HepG2 (cell line): ENCODE data around the gene ASPHD1. TPM values are rescaled to one million over a fixed set of nuclear protein-coding genes. Genes with fewer than 3 reads are reported as not detected.
A peak's percentile ranks its signal among the peaks of the same experiment; 100 is the strongest.

Experiments
- ATAC-seq: fragments of 200-7000 bp; cut with Tn5 transposase; 3 replicates; pipeline ENCODE4 v1.9.1; 2020; ENCODE audit warnings: mild to moderate bottlenecking, moderate library complexity
- BruUV-seq: library from RNA; stranded (reverse); fragments of 400-500 nt; replicated peaks from 2 replicates; lab custom pipeline; 2021; lab: Mats Ljungman, UMichigan
- CTCF ChIA-PET: fragments of 300-600 bp; formaldehyde crosslinking; extraction: SDS; loops from one replicate; lab custom pipeline; 2021; ENCODE audit warnings: low total read pairs, inconsistent platforms, low intra/inter-chr PET ratio; lab: Yijun Ruan, JAX
- POLR2A ChIA-PET: fragments of 350-600 bp; sonication (Branson Sonifier 250); formaldehyde crosslinking; loops from one replicate; lab custom pipeline; 2020; ENCODE audit warnings: antibody characterized with exemption, inconsistent platforms; lab: Yijun Ruan, JAX
- DNase-seq: peaks from one replicate; pipeline ENCODE4 v3.0.0-alpha.2; 2015; ENCODE audit warnings: low spot score
- FAIRE-seq: peaks from 3 replicates; lab custom pipeline; 2011; peaks lifted over from hg19 to GRCh38; lab: Jason Lieb, UNC
- H2AFZ ChIP-seq: one replicate; pipeline ENCODE4 v1.6.1; 2011; ENCODE audit warnings: low read length, inconsistent platforms
- H3K27ac ChIP-seq: fragments of 300-600 bp; 3 replicates; pipeline ENCODE4 v1.8.0; 2011; ENCODE audit warnings: mixed run types, mild to moderate bottlenecking, mixed read lengths, low read length, inconsistent platforms; ENCODE audit not compliant: insufficient read depth; ENCODE audit errors: extremely low read length
- H3K27me3 ChIP-seq, 2 experiments: fragments of 200-600 bp in 1 of 2; 2 replicates in 1 of 2; 3 replicates in 1 of 2; pipeline versions ENCODE4 v1.6.0 to v1.8.0; 2011; ENCODE audit warnings: low read length in 2 of 2, mild to moderate bottlenecking in 2 of 2, moderate library complexity in 2 of 2, inconsistent platforms in 1 of 2; ENCODE audit not compliant: insufficient read depth in 2 of 2, control insufficient read depth in 1 of 2
- H3K36me3 ChIP-seq, 2 experiments: fragments of 200-600 bp in 1 of 2; replicated peaks in 1 of 2; 2 replicates in 1 of 2; 3 replicates in 1 of 2; pipeline versions ENCODE4 v1.5.1 to v1.8.0; 2011; ENCODE audit warnings: low read length in 2 of 2, inconsistent platforms in 1 of 2; ENCODE audit not compliant: insufficient read depth in 2 of 2, control insufficient read depth in 1 of 2
- H3K4me1 ChIP-seq: 2 replicates; pipeline ENCODE4 v1.5.1; 2012; ENCODE audit warnings: low read length, inconsistent platforms; ENCODE audit not compliant: insufficient read depth
- H3K4me2 ChIP-seq: 2 replicates; pipeline ENCODE4 v1.6.0; 2011; ENCODE audit warnings: low read depth, low read length, inconsistent platforms
- H3K4me3 ChIP-seq, 3 experiments: fragments of 200-600 bp in 1 of 3; sonication (generic), shearing (Covaris generic) in 1 of 3; replicated peaks in 1 of 3; 2 replicates each; pipeline ENCODE4 v1.5.1; 2011 to 2016; ENCODE audit warnings: low read length in 3 of 3, inconsistent platforms in 2 of 3, low read depth in 2 of 3, mild to moderate bottlenecking in 2 of 3, control low read depth in 1 of 3, mixed read lengths in 1 of 3; ENCODE audit not compliant: insufficient read depth in 1 of 3
- H3K79me2 ChIP-seq: one replicate; pipeline ENCODE4 v1.6.1; 2011; ENCODE audit warnings: low read length, inconsistent platforms; ENCODE audit not compliant: insufficient read depth
- H3K9ac ChIP-seq: 2 replicates; pipeline ENCODE4 v1.6.0; 2011; ENCODE audit warnings: mild to moderate bottlenecking, low read depth, low read length, inconsistent platforms; ENCODE audit not compliant: insufficient read depth
- H3K9me3 ChIP-seq: 2 replicates; pipeline ENCODE4 v1.5.1; 2012; ENCODE audit warnings: mild to moderate bottlenecking, low read length
- H4K20me1 ChIP-seq: 2 replicates; pipeline ENCODE4 v1.6.0; 2011; ENCODE audit warnings: inconsistent platforms, mild to moderate bottlenecking, low read length, moderate library complexity; ENCODE audit not compliant: insufficient read depth
- AGO2 ChIP-seq: fragments of 200-400 bp; formaldehyde crosslinking; optimal IDR thresholded peaks from 2 replicates; pipeline ENCODE3; 2017; ENCODE audit warnings: mild to moderate bottlenecking, low read depth, low read length, moderate library complexity
- MTA1 ChIP-seq: sonication (generic); formaldehyde crosslinking; IDR thresholded peaks from 2 replicates; pipeline ENCODE4 v1.4.0; 2020; ENCODE audit warnings: missing genetic modification reagents, mild to moderate bottlenecking, borderline replicate concordance
- NFE2L2 ChIP-seq: fragments of 150-350 bp; IDR thresholded peaks from 2 replicates; pipeline ENCODE4 v1.6.1; 2014; ENCODE audit warnings: low read length
- NPAS2 ChIP-seq: sonication (generic); formaldehyde crosslinking; IDR thresholded peaks from 2 replicates; pipeline ENCODE4 v1.8.0; 2022; ENCODE audit warnings: mild to moderate bottlenecking, missing genetic modification reagents, borderline replicate concordance
- RBM22 ChIP-seq: fragments of 200-400 bp; formaldehyde crosslinking; optimal IDR thresholded peaks from 2 replicates; pipeline ENCODE3; 2017; ENCODE audit warnings: mild to moderate bottlenecking, low read length, moderate library complexity
- SRSF9 ChIP-seq: fragments of 200-400 bp; formaldehyde crosslinking; IDR thresholded peaks from 2 replicates; pipeline ENCODE4 v1.6.1; 2018; ENCODE audit warnings: borderline replicate concordance, mild to moderate bottlenecking, low read depth, low read length; ENCODE audit not compliant: insufficient read depth, poor library complexity, severe bottlenecking
- ZC3H13 ChIP-seq: sonication (generic); formaldehyde crosslinking; IDR thresholded peaks from 2 replicates; pipeline ENCODE4 v1.8.1; 2023; ENCODE audit warnings: mild to moderate bottlenecking, missing genetic modification reagents, moderate library complexity
- ZNF263 ChIP-seq: sonication (generic); formaldehyde crosslinking; IDR thresholded peaks from 2 replicates; pipeline ENCODE4 v1.4.0; 2020; ENCODE audit warnings: missing genetic modification reagents
- WGBS: methylation state at CpG from one replicate; pipeline ENCODE4 v1.1.6; 2017; ENCODE audit warnings: low lambda C conversion rate; 5-methylcytosine and 5-hydroxymethylcytosine counted together
- in situ Hi-C: cut with HindIII; loops from 2 replicates; pipeline ENCODE4 v1.10.0; 2017; ENCODE audit warnings: low pct_unique_long_range_greater_than_20kb; ENCODE audit not compliant: extremely low pct_ligation_motif_present
- intact Hi-C: fragments of 100-400 bp; cut with micrococcal nuclease; formaldehyde crosslinking; loops from one replicate; pipeline ENCODE4 v1.10.0; 2022; ENCODE audit not compliant: unreplicated experiment
- polyA plus RNA-seq, 8 experiments: library from polyadenylated mRNA; depleted of rRNA in 3 of 8; stranded (reverse) in 7 of 8; unstranded in 1 of 8; fragments of >200 nt; fragmentation: Illumina TruSeq in 4 of 8; extraction: Trizol in 4 of 8; gene quantifications; 2 replicates each; pipeline versions ENCODE4 v1.2.1 to v1.2.3, GENCODE V29; 2011 to 2016; ENCODE audit warnings: low read depth in 4 of 8, missing spikeins in 1 of 8, mixed read lengths in 1 of 8; ENCODE audit not compliant: insufficient read depth in 1 of 8
- total RNA-seq, 5 experiments: library from RNA; depleted of rRNA; stranded (reverse); fragments of >200 nt; fragmentation: Illumina TruSeq; extraction: Trizol; gene quantifications; 2 replicates each; pipeline ENCODE4 v1.2.3, GENCODE V29; 2016; ENCODE audit warnings: low read depth in 1 of 5
- TF ChIP-seq, protein P1 (sequence below): sonication (generic); formaldehyde crosslinking; IDR thresholded peaks from 2 replicates; pipeline ENCODE4 v1.4.0; 2020; ENCODE audit warnings: mild to moderate bottlenecking, missing genetic modification reagents
- TF ChIP-seq, protein P2 (sequence below): IDR thresholded peaks from 2 replicates; pipeline ENCODE4 v1.6.1; 2016; ENCODE audit warnings: mild to moderate bottlenecking, missing biosample characterization, missing genetic modification reagents
- TF ChIP-seq, protein P3 (sequence below): sonication (generic); formaldehyde crosslinking; conservative IDR thresholded peaks from 2 replicates; pipeline ENCODE4 v1.5.0; 2020; ENCODE audit warnings: missing genetic modification reagents

ASPHD1 gene
- total and polyA plus RNA-seq, 2 of the 13 experiments (the other 11 are each of a cell fraction or from before 2014, with no cell fraction given) = 13.1 to 19.7 TPM

DNA sequence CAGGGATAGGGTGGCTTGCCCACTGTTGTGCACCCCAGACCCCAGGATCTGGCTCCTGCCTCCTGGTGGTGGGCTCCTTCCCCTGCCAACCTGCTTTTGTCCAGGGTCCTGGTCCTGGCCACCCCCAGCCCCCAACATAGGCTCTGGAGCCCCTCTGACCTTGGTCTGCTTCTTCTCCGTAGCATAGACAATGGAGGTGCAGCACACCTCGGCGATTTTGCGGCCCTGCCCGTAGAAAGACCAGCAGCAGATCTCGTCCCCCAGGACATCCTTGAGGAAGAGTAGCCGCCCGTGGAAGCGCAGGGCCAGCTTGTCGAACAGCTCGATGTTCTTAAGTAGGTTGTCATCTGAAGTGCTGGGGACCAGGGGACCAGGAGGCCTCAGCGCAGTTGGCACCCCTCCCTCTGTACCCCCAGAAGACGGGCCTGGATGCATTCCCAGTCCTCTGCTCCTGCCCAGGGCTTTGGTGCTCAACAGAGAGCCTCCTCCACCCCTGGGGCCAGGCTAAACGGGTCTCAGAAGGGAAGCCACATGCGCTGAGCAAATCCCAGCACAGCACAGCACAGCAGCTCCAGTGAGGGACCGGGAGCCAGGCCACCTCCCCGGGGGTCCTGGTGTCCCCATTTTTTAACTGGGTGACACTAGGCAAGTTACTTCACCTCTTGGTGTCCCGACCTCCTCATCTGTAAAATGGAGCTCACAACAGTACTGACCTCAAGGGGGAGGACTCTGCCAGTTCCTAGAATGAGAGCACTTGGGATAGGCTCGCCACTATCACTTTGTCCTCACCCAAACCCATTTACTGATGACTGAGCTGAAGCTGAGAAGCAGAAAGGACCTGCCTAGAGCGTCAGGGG lies 10.8 kb downstream of the ASPHD1 start (continued):
- TF ChIP-seq AGO2 (peak; percentile 34), ZC3H13 (CRISPR knock-in tag) (peak; percentile 61; the same call in 1 of the 2 replicates), RBM22 (peak; percentile 18), NPAS2 (CRISPR knock-in tag) (no peak)
- TF ChIP-seq, protein P1, sequence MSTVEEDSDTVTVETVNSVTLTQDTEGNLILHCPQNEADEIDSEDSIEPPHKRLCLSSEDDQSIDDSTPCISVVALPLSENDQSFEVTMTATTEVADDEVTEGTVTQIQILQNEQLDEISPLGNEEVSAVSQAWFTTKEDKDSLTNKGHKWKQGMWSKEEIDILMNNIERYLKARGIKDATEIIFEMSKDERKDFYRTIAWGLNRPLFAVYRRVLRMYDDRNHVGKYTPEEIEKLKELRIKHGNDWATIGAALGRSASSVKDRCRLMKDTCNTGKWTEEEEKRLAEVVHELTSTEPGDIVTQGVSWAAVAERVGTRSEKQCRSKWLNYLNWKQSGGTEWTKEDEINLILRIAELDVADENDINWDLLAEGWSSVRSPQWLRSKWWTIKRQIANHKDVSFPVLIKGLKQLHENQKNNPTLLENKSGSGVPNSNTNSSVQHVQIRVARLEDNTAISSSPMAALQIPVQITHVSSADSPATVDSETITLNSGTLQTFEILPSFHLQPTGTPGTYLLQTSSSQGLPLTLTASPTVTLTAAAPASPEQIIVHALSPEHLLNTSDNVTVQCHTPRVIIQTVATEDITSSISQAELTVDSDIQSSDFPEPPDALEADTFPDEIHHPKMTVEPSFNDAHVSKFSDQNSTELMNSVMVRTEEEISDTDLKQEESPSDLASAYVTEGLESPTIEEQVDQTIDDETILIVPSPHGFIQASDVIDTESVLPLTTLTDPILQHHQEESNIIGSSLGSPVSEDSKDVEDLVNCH = no peak

DNA sequence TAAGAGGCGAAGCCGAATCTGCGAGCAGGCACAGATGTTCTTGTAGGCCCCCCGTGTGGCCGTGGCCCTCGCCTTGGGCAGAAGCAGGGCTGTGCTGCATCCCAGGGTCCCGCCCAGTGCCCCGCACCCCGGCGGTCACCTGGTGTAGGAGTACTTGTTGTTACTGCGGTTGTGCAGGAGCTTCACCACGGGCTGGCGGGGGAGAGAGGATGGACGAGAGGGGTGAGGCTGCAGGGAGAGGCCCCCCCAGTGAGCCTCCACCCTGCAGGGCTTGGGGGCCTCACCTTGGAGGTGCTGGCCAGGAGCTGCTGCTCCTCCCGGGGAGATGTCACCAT lies 11.4 kb downstream of the ASPHD1 start:
- Histone ChIP-seq H3K9ac (no peak overlapping the region), H3K9me3 (no peaks in the 10 kb centered on the region), H3K36me3 (no peaks in the 10 kb centered on the region; a peak in 2 of 5 replicates), H4K20me1 (no peaks in the 10 kb centered on the region), H3K79me2 (no peaks in the 10 kb centered on the region), H3K27me3 (no peaks in the 10 kb centered on the region), H3K27ac (no peak overlapping the region), H3K4me2 (no peak overlapping the region), H2AFZ (no peak overlapping the region), H3K4me3 (no peak overlapping the region), H3K4me1 (peaks cover 19% of the 10 kb centered on the region)
- intact Hi-C loops (no loop called here), in situ Hi-C loops (no loop called here)
- BruUV-seq = no TSS peak
- POLR2A ChIA-PET = interaction anchor here (0.6 to 6.2 kb wide), 4 partner anchors 11 to 83 kb away, joined by 3 to 49 read pairs (median 6); partner anchors contain the start of genes ASPHD1, KCTD13, SEZ6L2 and TAOK2
- TF ChIP-seq NFE2L2 (no peak), MTA1 (CRISPR knock-in tag) (peak; percentile 37; the same call in 1 of the 2 replicates), SRSF9 (no peak), ZNF263 (CRISPR knock-in tag) (0 out of 2 replicates have a peak, but pooled peaks have one; percentile 6)
- TF ChIP-seq, protein P2, sequence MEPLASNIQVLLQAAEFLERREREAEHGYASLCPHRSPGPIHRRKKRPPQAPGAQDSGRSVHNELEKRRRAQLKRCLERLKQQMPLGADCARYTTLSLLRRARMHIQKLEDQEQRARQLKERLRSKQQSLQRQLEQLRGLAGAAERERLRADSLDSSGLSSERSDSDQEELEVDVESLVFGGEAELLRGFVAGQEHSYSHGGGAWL = 0 out of 2 replicates have a peak, but pooled peaks have one; percentile 1
- TF ChIP-seq, protein P3, sequence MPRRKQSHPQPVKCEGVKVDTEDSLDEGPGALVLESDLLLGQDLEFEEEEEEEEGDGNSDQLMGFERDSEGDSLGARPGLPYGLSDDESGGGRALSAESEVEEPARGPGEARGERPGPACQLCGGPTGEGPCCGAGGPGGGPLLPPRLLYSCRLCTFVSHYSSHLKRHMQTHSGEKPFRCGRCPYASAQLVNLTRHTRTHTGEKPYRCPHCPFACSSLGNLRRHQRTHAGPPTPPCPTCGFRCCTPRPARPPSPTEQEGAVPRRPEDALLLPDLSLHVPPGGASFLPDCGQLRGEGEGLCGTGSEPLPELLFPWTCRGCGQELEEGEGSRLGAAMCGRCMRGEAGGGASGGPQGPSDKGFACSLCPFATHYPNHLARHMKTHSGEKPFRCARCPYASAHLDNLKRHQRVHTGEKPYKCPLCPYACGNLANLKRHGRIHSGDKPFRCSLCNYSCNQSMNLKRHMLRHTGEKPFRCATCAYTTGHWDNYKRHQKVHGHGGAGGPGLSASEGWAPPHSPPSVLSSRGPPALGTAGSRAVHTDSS (CRISPR knock-in tag) = no peak
- WGBS = 94% methylated on average over 14 of the region's 15 CpGs
- DNase-seq = no peak
- CTCF ChIA-PET = no interaction called here
- FAIRE-seq = no peak
- peak; percentile 27 for ATAC-seq
